ENCODE results near the gene TMEM201. TPM values are rescaled to one million over a fixed set of nuclear protein-coding genes. Genes with fewer than 3 reads are reported as not detected.

Gene TMEM201
- polyA plus RNA-seq, 2 of the 4 experiments (the other 2 are of a cell fraction) = 1.9 to 8.7 TPM

DNA sequence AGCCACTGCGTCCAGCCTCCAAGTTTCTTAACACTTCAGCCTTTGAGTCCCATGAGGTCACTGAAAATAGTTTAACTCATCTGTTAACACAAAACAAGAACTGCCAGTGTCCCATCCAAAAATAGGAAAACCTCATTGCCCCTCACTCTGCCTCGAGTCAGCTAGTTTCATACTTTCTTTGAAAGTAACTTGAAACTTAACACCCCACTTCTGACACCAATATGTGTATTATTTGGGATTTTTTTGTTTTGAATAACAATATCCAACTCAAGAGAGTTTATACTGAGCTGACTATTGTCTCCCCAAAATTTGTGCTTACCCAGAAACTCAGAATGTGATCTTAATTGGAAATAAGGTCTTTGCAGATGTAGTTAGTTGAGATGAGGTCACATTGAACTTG lies 45.9 kb downstream of the TMEM201 start:
- H3K4me2 ChIP-seq = no peak overlapping the region
- ATAC-seq (no peak), DNase-seq (ENCODE audit: low read depth in 1 of 2, low spot score in 1 of 2) (no peak), FAIRE-seq (no peak)
- 53% methylated on average over 2 of the region's 2 CpGs for WGBS (ENCODE audit: missing lambda C conversion rate)
- no peaks in the 10 kb centered on the region for H3K9me3 ChIP-seq
- CTCF ChIA-PET = no interaction called here
- POLR2A ChIA-PET = no interaction called here
- TF ChIP-seq ZFP36 (IDR thresholded peaks at IDR 0.05; ENCODE audit: borderline replicate concordance, partially characterized antibody) (no peak), JUNB (IDR thresholded peaks at IDR 0.05) (no peak), FOXS1 (CRISPR knock-in tag; IDR thresholded peaks at IDR 0.05) (no peak), CBX2 (IDR thresholded peaks at IDR 0.05; ENCODE audit: borderline replicate concordance, low read depth) (no peak), NPAS2 (CRISPR knock-in tag; IDR thresholded peaks at IDR 0.05; ENCODE audit: borderline replicate concordance) (no peak), CEBPB (IDR thresholded peaks at IDR 0.05) (no peak), ZSCAN20 (CRISPR knock-in tag; IDR thresholded peaks at IDR 0.05) (no peak), ZNF302 (CRISPR knock-in tag; IDR thresholded peaks at IDR 0.05) (no peak), ZC3H11A (IDR thresholded peaks at IDR 0.05) (no peak), MAFK (IDR thresholded peaks at IDR 0.05; ENCODE audit: partially characterized antibody) (no peak), PHF8 (IDR thresholded peaks at IDR 0.05; ENCODE audit: borderline replicate concordance, low read depth) (no peak), KDM1A (IDR thresholded peaks at IDR 0.05; ENCODE audit: low read depth) (no peak), CHD2 (IDR thresholded peaks at IDR 0.05; ENCODE audit: low read length, partially characterized antibody) (no peak), EHMT2 (IDR thresholded peaks at IDR 0.05; ENCODE audit: low read depth) (no peak)
- TF ChIP-seq, protein P1, sequence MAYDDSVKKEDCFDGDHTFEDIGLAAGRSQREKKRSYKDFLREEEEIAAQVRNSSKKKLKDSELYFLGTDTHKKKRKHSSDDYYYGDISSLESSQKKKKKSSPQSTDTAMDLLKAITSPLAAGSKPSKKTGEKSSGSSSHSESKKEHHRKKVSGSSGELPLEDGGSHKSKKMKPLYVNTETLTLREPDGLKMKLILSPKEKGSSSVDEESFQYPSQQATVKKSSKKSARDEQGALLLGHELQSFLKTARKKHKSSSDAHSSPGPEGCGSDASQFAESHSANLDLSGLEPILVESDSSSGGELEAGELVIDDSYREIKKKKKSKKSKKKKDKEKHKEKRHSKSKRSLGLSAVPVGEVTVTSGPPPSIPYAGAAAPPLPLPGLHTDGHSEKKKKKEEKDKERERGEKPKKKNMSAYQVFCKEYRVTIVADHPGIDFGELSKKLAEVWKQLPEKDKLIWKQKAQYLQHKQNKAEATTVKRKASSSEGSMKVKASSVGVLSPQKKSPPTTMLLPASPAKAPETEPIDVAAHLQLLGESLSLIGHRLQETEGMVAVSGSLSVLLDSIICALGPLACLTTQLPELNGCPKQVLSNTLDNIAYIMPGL (CRISPR knock-in tag; IDR thresholded peaks at IDR 0.05; ENCODE audit: borderline replicate concordance) = no peak
- TF ChIP-seq, protein P2, sequence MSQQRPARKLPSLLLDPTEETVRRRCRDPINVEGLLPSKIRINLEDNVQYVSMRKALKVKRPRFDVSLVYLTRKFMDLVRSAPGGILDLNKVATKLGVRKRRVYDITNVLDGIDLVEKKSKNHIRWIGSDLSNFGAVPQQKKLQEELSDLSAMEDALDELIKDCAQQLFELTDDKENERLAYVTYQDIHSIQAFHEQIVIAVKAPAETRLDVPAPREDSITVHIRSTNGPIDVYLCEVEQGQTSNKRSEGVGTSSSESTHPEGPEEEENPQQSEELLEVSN (IDR thresholded peaks at IDR 0.05; ENCODE audit: borderline replicate concordance, low read depth) = no peak
- TF ChIP-seq, protein P3, sequence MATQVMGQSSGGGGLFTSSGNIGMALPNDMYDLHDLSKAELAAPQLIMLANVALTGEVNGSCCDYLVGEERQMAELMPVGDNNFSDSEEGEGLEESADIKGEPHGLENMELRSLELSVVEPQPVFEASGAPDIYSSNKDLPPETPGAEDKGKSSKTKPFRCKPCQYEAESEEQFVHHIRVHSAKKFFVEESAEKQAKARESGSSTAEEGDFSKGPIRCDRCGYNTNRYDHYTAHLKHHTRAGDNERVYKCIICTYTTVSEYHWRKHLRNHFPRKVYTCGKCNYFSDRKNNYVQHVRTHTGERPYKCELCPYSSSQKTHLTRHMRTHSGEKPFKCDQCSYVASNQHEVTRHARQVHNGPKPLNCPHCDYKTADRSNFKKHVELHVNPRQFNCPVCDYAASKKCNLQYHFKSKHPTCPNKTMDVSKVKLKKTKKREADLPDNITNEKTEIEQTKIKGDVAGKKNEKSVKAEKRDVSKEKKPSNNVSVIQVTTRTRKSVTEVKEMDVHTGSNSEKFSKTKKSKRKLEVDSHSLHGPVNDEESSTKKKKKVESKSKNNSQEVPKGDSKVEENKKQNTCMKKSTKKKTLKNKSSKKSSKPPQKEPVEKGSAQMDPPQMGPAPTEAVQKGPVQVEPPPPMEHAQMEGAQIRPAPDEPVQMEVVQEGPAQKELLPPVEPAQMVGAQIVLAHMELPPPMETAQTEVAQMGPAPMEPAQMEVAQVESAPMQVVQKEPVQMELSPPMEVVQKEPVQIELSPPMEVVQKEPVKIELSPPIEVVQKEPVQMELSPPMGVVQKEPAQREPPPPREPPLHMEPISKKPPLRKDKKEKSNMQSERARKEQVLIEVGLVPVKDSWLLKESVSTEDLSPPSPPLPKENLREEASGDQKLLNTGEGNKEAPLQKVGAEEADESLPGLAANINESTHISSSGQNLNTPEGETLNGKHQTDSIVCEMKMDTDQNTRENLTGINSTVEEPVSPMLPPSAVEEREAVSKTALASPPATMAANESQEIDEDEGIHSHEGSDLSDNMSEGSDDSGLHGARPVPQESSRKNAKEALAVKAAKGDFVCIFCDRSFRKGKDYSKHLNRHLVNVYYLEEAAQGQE (IDR thresholded peaks at IDR 0.05) = no peak
- TF ChIP-seq, protein P4, sequence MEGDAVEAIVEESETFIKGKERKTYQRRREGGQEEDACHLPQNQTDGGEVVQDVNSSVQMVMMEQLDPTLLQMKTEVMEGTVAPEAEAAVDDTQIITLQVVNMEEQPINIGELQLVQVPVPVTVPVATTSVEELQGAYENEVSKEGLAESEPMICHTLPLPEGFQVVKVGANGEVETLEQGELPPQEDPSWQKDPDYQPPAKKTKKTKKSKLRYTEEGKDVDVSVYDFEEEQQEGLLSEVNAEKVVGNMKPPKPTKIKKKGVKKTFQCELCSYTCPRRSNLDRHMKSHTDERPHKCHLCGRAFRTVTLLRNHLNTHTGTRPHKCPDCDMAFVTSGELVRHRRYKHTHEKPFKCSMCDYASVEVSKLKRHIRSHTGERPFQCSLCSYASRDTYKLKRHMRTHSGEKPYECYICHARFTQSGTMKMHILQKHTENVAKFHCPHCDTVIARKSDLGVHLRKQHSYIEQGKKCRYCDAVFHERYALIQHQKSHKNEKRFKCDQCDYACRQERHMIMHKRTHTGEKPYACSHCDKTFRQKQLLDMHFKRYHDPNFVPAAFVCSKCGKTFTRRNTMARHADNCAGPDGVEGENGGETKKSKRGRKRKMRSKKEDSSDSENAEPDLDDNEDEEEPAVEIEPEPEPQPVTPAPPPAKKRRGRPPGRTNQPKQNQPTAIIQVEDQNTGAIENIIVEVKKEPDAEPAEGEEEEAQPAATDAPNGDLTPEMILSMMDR (IDR thresholded peaks at IDR 0.05) = no peak
- no peaks in the 10 kb centered on the region for H3K4me1 ChIP-seq
- no peak overlapping the region for H3K27ac ChIP-seq
- no peak overlapping the region for H3K4me3 ChIP-seq

DNA sequence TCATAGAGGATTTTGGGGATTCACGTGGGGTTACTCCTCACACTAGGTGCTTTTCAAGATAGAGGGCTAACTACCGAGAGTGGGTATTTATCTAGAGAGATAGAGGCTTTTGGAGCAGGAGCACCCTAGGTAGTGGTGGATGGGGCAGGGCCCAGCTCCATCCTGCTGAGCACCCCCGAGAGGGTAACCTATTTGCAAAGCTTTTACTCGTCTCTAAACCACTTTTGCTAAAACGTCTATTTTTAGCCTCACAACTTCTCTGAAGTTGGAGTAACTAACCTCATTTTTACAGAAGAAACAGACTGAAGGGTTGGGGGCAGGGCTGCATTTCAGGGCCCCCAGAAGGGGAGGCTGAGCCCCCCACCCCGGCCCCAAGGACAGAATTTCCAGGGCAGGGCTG lies 50.5 kb downstream of the TMEM201 start:
- WGBS (ENCODE audit: missing lambda C conversion rate) = 52% methylated on average over 6 of the region's 6 CpGs
- ATAC-seq (no peak), FAIRE-seq (no peak), DNase-seq (ENCODE audit: low read depth in 1 of 2, low spot score in 1 of 2) (no peak)
- Histone ChIP-seq H3K4me2 (no peak overlapping the region), H3K9me3 (no peaks in the 10 kb centered on the region), H3K4me1 (no peaks in the 10 kb centered on the region), H3K27ac (no peak overlapping the region), H3K4me3 (no peak overlapping the region)
- POLR2A ChIA-PET = interaction anchor here (0.5 to 0.7 kb wide), 2 partner anchors 10 to 37 kb away, joined by 3 to 5 read pairs; no protein-coding TSS in a partner anchor
- CTCF ChIA-PET = no interaction called here
- no peak for TF ChIP-seq SREBF2 (IDR thresholded peaks at IDR 0.05)
- no peak for TF ChIP-seq FOSB (CRISPR knock-in tag; IDR thresholded peaks at IDR 0.05)
- TF ChIP-seq CBX8 (IDR thresholded peaks at IDR 0.05) = no peak
- TF ChIP-seq HEYL (CRISPR knock-in tag; IDR thresholded peaks at IDR 0.05) = no peak
- no peak for TF ChIP-seq MYC (IDR thresholded peaks at IDR 0.05; ENCODE audit: borderline replicate concordance, low read length)
- no peak for TF ChIP-seq EP300 (IDR thresholded peaks at IDR 0.05)
- TF ChIP-seq, protein P1 (CRISPR knock-in tag; IDR thresholded peaks at IDR 0.05; ENCODE audit: borderline replicate concordance) = no peak
- TF ChIP-seq TP53 (CRISPR knock-in tag; IDR thresholded peaks at IDR 0.05) = no peak
- TF ChIP-seq, protein P4 (IDR thresholded peaks at IDR 0.05) = no peak

Data from A549 (cell line).